ENCODE results near the gene FRYL. TPM values are rescaled to one million over a fixed set of nuclear protein-coding genes. Genes with fewer than 3 reads are reported as not detected.
"Not testable (repeated sequence)": the region's sequence is repeated elsewhere in the genome, so short reads cannot be mapped to it uniquely, and the experiment has no call there.

Gene FRYL
- 28.7 and 40.2 TPM in 2 replicates for total RNA-seq (2014; rRNA removed; shearing (Covaris generic))

- peak; percentile 99 for DNase-seq (ENCODE audit: low read depth)
Observed at GRCh38 chr4:48779998-48780864, at the start of gene FRYL. FRYL (minus strand) TSS chr4:48780279; CDS start chr4:48634410, 145,869 bp downstream.

- DNase-seq (ENCODE audit: low read depth): no peak
Observed at GRCh38 chr4:48827622-48828021, 47.5 kb upstream of the FRYL start.

GRCh38 chr4:48821431-48821830 lies 41.4 kb upstream of the FRYL start:
- DNase-seq (ENCODE audit: low read depth): not testable (repeated sequence)

GRCh38 chr4:48816971-48817370 lies 36.9 kb upstream of the FRYL start:
- DNase-seq (ENCODE audit: low read depth): no peak

- DNase-seq (ENCODE audit: low read depth): not testable (repeated sequence)
Observed at GRCh38 chr4:48816297-48816696, 36.2 kb upstream of the FRYL start.

GRCh38 chr4:48815483-48815882 lies 35.4 kb upstream of the FRYL start:
- DNase-seq (ENCODE audit: low read depth): no peak

- DNase-seq (ENCODE audit: low read depth): no peak
Observed at GRCh38 chr4:48813964-48814363, 33.9 kb upstream of the FRYL start.

GRCh38 chr4:48812866-48813265 lies 32.8 kb upstream of the FRYL start:
- no peak for DNase-seq (ENCODE audit: low read depth)

GRCh38 chr4:48804584-48805301 lies 24.7 kb upstream of the FRYL start:
- DNase-seq (ENCODE audit: low read depth): no peak

GRCh38 chr4:48801016-48801715 lies 21.1 kb upstream of the FRYL start:
- no peak for DNase-seq (ENCODE audit: low read depth)

- not testable (repeated sequence) for DNase-seq (ENCODE audit: low read depth)
Observed at GRCh38 chr4:48800155-48800554, 20.1 kb upstream of the FRYL start.

GRCh38 chr4:48799157-48799556 lies 19.1 kb upstream of the FRYL start:
- no peak for DNase-seq (ENCODE audit: low read depth)

- no peak for DNase-seq (ENCODE audit: low read depth)
Observed at GRCh38 chr4:48798117-48798516, 18.0 kb upstream of the FRYL start.

- no peak for DNase-seq (ENCODE audit: low read depth)
Observed at GRCh38 chr4:48796927-48797679, 17.0 kb upstream of the FRYL start.

- DNase-seq (ENCODE audit: low read depth): no peak
Observed at GRCh38 chr4:48796191-48796926, 16.3 kb upstream of the FRYL start.

- DNase-seq (ENCODE audit: low read depth): no peak
Observed at GRCh38 chr4:48795108-48795507, 15.0 kb upstream of the FRYL start.

- DNase-seq (ENCODE audit: low read depth): no peak
Observed at GRCh38 chr4:48792348-48793006, 12.4 kb upstream of the FRYL start.

GRCh38 chr4:48791313-48791712 lies 11.2 kb upstream of the FRYL start:
- no peak for DNase-seq (ENCODE audit: low read depth)

- no peak for DNase-seq (ENCODE audit: low read depth)
Observed at GRCh38 chr4:48790561-48790960, 10.5 kb upstream of the FRYL start.

GRCh38 chr4:48787056-48787455 lies 7.0 kb upstream of the FRYL start:
- DNase-seq (ENCODE audit: low read depth): no peak
